Bronchial epithelial cell (primary cell): ENCODE data around the gene INHBB. TPM values are rescaled to one million over a fixed set of nuclear protein-coding genes. Genes with fewer than 3 reads are reported as not detected.

Source experiments
- DNase-seq: peaks from one replicate; pipeline ENCODE4 v3.0.0-alpha.2; 2010; ENCODE audit warnings: low read depth
- FAIRE-seq: peaks from 2 replicates; lab custom pipeline; 2011; peaks lifted over from hg19 to GRCh38; lab: Jason Lieb, UNC
- H3K27me3 ChIP-seq: 2 replicates; pipeline ENCODE4 v1.5.1; 2011; ENCODE audit warnings: low read length; ENCODE audit not compliant: control insufficient read depth, insufficient read depth
- H3K36me3 ChIP-seq: 2 replicates; pipeline ENCODE4 v1.5.1; 2011; ENCODE audit warnings: low read length; ENCODE audit not compliant: control insufficient read depth, insufficient read depth
- H3K4me3 ChIP-seq: 2 replicates; pipeline ENCODE4 v1.5.1; 2011; ENCODE audit warnings: mild to moderate bottlenecking, low read depth, low read length, control low read depth
- CTCF ChIP-seq: IDR thresholded peaks from 2 replicates; pipeline ENCODE4 v1.5.1; 2011; ENCODE audit warnings: mild to moderate bottlenecking, moderate library complexity, low read length, control low read depth, inconsistent platforms; ENCODE audit not compliant: insufficient read depth, severe bottlenecking
- total RNA-seq: library from RNA; depleted of rRNA; stranded (reverse); fragments of >200 nt; gene quantifications from 2 replicates; pipeline ENCODE4 v1.2.1, GENCODE V29; 2014

Gene INHBB
- total RNA-seq, 1 donor from 2014 or later, result 0.53 TPM

- no peaks in the 10 kb centered on the region for H3K36me3 ChIP-seq
- no peak for TF ChIP-seq CTCF
- H3K27me3 ChIP-seq, result peaks cover 3% of the 10 kb centered on the region
- DNase-seq, result peak; percentile 11
- H3K4me3 ChIP-seq, result no peak overlapping the region
- FAIRE-seq, result no peak
These were observed 7.0 kb downstream of the INHBB start for GRCh38 chr2:120352696-120353590.

- H3K36me3 ChIP-seq, result no peaks in the 10 kb centered on the region
- no peak for TF ChIP-seq CTCF
- peaks cover 3% of the 10 kb centered on the region for H3K27me3 ChIP-seq
- FAIRE-seq (no peak), DNase-seq (no peak)
- no peak overlapping the region for H3K4me3 ChIP-seq
These were observed 7.6 kb downstream of the INHBB start for GRCh38 chr2:120353591-120353898.

DNA sequence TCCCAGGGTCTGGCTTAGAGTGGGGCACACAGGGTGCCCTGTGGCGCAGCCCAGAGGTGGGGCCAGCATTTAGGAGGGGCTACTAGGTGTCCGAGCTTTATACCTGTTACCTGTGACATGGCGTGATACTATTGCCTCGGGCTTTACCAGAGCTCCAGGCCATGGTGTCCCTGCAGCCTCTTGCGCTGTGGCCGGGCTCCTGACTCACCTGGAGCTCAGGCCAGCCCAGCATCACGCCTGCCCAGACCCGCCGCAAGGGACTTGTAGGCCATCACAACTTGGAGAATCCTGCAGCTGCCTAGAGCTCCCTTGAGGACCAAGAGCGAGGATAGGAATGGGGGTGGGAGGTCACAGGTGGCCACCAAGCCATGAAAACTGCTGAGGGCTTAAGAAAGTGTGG, 8.0 kb downstream of the INHBB start:
- Histone ChIP-seq H3K36me3 (no peaks in the 10 kb centered on the region), H3K4me3 (no peak overlapping the region), H3K27me3 (peaks cover 3% of the 10 kb centered on the region)
- TF ChIP-seq CTCF, result no peak
- DNase-seq (no peak), FAIRE-seq (no peak)

GRCh38 chr2:120354467-120354866, 8.5 kb downstream of the INHBB start:
- TF ChIP-seq CTCF, result no peak
- DNase-seq (no peak), FAIRE-seq (peak; percentile 89)
- Histone ChIP-seq H3K36me3 (no peaks in the 10 kb centered on the region), H3K27me3 (peaks cover 3% of the 10 kb centered on the region), H3K4me3 (no peak overlapping the region)

DNA sequence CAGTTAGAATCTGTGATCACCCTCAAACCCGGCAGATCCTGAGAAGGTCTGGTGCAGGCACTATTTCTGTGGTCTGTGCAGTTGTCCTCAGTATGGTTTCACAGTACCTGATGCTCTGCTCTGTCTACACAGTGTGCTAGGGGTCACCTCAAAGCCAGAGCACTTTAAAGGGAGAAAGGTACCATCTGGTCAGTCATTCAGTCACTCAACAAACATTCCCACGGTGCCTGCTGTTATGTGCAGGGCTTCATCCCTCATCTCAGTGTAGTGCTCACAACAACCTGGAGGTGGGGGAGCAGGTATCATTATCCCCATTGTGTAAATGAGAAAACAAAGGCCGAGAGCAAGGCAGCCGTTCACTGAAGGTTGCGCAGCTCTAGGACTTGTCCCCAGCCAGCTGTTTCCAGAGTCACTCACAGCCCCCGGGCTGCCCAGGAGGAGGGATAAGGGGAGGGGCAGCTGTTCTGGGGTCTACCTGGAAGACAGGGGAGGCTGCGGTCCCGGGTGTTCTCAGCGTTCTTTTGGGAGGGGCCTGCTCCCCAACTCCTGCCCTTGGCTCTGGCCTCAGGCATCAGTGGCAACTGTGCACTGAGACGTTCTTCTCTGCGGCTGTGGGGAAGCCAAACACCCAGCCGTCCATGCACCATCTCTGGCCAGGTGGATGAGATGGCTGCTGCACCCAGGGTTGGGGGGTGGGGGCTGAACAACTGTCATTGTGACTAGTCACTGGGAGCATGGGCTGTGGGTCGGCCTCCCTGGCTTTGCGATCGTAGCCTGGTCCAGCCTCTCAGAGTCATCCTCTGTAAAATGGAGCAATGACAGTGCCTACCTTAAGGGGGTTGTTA, 9.2 kb downstream of the INHBB start:
- no peak for DNase-seq
- no peaks in the 10 kb centered on the region for H3K36me3 ChIP-seq
- no peak for TF ChIP-seq CTCF
- FAIRE-seq, result no peak
- H3K4me3 ChIP-seq, result no peak overlapping the region
- peaks cover 3% of the 10 kb centered on the region for H3K27me3 ChIP-seq
